Prostate gland (tissue), 2 donors: ENCODE results near the gene CSN2.
A peak's percentile ranks its signal among the peaks of the same experiment; 100 is the strongest.

ENCODE experiments used
- POLR2AphosphoS5 ChIP-seq: sonication (generic); formaldehyde crosslinking; IDR thresholded peaks from one replicate; pipeline ENCODE4 v1.6.1; 2017; ENCODE audit warnings: antibody characterized with exemption
- TF ChIP-seq, protein P1 (sequence below), 4 experiments: fragments of 200-600 bp in 2 of 4; fragments of 450-650 bp in 2 of 4; sonication (generic) in 2 of 4; IDR thresholded peaks; 1 replicate in 3 of 4; 2 replicates in 1 of 4; pipeline ENCODE4 v1.5.1; 2016 to 2019; ENCODE audit warnings: antibody characterized with exemption in 4 of 4, mild to moderate bottlenecking in 2 of 4, moderate library complexity in 2 of 4

DNA sequence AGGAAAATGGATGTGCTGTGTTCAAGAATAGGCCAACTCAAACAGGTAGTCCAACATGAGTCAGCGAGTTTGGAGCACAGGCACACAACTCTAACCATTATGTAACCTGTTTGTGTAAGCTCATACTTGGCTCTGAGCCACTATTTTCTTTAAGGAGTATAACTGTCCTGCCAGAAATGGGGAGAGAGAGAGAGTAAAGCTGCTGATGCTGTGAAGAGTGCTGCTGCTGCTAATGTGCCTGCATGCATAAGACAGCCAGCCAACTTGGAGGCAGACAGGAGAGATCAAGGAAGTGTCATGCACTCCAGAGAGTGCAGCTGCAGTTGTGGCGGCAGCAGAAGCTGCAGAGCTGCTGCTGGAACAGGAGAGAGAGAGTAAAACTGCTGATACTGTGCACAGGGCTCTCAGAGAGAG is 18.5 kb upstream of the CSN2 start:
- TF ChIP-seq, protein P1, sequence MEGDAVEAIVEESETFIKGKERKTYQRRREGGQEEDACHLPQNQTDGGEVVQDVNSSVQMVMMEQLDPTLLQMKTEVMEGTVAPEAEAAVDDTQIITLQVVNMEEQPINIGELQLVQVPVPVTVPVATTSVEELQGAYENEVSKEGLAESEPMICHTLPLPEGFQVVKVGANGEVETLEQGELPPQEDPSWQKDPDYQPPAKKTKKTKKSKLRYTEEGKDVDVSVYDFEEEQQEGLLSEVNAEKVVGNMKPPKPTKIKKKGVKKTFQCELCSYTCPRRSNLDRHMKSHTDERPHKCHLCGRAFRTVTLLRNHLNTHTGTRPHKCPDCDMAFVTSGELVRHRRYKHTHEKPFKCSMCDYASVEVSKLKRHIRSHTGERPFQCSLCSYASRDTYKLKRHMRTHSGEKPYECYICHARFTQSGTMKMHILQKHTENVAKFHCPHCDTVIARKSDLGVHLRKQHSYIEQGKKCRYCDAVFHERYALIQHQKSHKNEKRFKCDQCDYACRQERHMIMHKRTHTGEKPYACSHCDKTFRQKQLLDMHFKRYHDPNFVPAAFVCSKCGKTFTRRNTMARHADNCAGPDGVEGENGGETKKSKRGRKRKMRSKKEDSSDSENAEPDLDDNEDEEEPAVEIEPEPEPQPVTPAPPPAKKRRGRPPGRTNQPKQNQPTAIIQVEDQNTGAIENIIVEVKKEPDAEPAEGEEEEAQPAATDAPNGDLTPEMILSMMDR (IDR thresholded peaks at IDR 0.05): no peak
- TF ChIP-seq POLR2AphosphoS5: peak; percentile 40
